ENCODE data around the gene ZNF837. TPM values are rescaled to one million over a fixed set of nuclear protein-coding genes. Genes with fewer than 3 reads are reported as not detected.

Gene ZNF837
- total and polyA plus RNA-seq, 2 of the 4 experiments (the other 2 are of a cell fraction): 0.54 to 1.2 TPM

- TF ChIP-seq SMC3 (IDR thresholded peaks at IDR 0.05; ENCODE audit: low read depth, low read length): 0 out of 2 replicates have a peak, but pooled peaks have one; percentile 0
- no peak for TF ChIP-seq MAFK (IDR thresholded peaks at IDR 0.05; ENCODE audit: low read depth, low read length)
These were observed 18.4 kb downstream of the ZNF837 start, which contains the start of gene ZNF497 (continued) for GRCh38 chr19:58362272-58362994.

GRCh38 chr19:58361900-58362271 lies 18.9 kb downstream of the ZNF837 start:
- in situ Hi-C loops (cut with MboI; ENCODE audit: low sequenced_read_pairs) (no loop called here), intact Hi-C loops (cut with micrococcal nuclease) (no loop called here), dilution Hi-C loops (cut with HindIII; ENCODE audit: low sequenced_read_pairs, unreplicated experiment) (no loop called here)
- peak overlapping the region; percentile 87; the same call in 1 of the 2 replicates for H3K23ac ChIP-seq (ENCODE audit: low read depth, low read length)
- H3K56ac ChIP-seq (ENCODE audit: extremely low read depth, insufficient read depth, low read length): peak overlapping the region; percentile 94
- H3K14ac ChIP-seq (replicated peaks; ENCODE audit: low read depth, low read length): peak overlapping the region; percentile 99
- no peaks in the 10 kb centered on the region for H3K9me3 ChIP-seq (ENCODE audit: control insufficient read depth, insufficient read depth, low read length)
- H3K36me3 ChIP-seq (ENCODE audit: control insufficient read depth, insufficient read depth, low read length): no peaks in the 10 kb centered on the region
- H2BK15ac ChIP-seq (ENCODE audit: low read depth, low read length): no peak overlapping the region; the same call in 2 of the 3 replicates
- H4K91ac ChIP-seq (ENCODE audit: insufficient read depth, low read depth, low read length): peak overlapping the region; percentile 95
- peak overlapping the region; percentile 32 for H2BK120ac ChIP-seq (ENCODE audit: low read depth, low read length)
- no peak overlapping the region for H2BK20ac ChIP-seq (ENCODE audit: low read depth, low read length)
- POLR2A ChIA-PET (ENCODE audit: unreplicated experiment): interaction anchor here (0.9 to 1.3 kb wide), 3 partner anchors 12 to 18 kb away, joined by 3 to 5 read pairs (median 4); no protein-coding TSS in a partner anchor
- peak overlapping the region; percentile 95 for H2AK5ac ChIP-seq (ENCODE audit: low read depth, low read length)
- peaks cover 3% of the 10 kb centered on the region; the same call in 1 of the 2 replicates for H3K9me1 ChIP-seq (ENCODE audit: insufficient read depth, low read length)
- peak overlapping the region; percentile 100 for H2AFZ ChIP-seq (replicated peaks; ENCODE audit: low read length, poor library complexity)
- ATAC-seq (ENCODE audit: low read depth): peak; percentile 24
- peak overlapping the region; percentile 93 for H4K5ac ChIP-seq (ENCODE audit: low read depth, low read length)
- H3K79me1 ChIP-seq (ENCODE audit: low read depth in 1 of 2, low read length in 2 of 2): peaks cover 0 to 3% of the 10 kb centered on the region in 2 experiments; a peak in 2 of 4 replicates
- H4K20me1 ChIP-seq (ENCODE audit: insufficient read depth, low read length): no peaks in the 10 kb centered on the region
- CTCF ChIA-PET: interaction anchor here (0.6 kb wide), 1 partner anchor 34 kb away, joined by 3 read pairs; no protein-coding TSS in a partner anchor
- peak overlapping the region; percentile 80 for H2BK5ac ChIP-seq (ENCODE audit: low read depth, low read length, poor library complexity, severe bottlenecking)
- TF ChIP-seq BHLHE40 (IDR thresholded peaks at IDR 0.05; ENCODE audit: low read depth, low read length) (peak; percentile 46; the same call in 1 of the 2 replicates), RCOR1 (IDR thresholded peaks at IDR 0.05; ENCODE audit: insufficient replicate concordance, low read length) (no peak)
- H3K4me3 ChIP-seq (ENCODE audit: insufficient read depth, low read depth, low read length): peak overlapping the region; percentile 59
- H4K8ac ChIP-seq (ENCODE audit: low read depth in 2 of 2, low read length in 2 of 2): peak overlapping the region; percentile 99
- H2AK9ac ChIP-seq (replicated peaks; ENCODE audit: low read depth, low read length, poor library complexity): peak overlapping the region; percentile 99
- H3K4me1 ChIP-seq (ENCODE audit: control insufficient read depth, insufficient read depth, low read length): peaks cover 5% of the 10 kb centered on the region
- peak overlapping the region; percentile 91 for H3K4ac ChIP-seq (ENCODE audit: low read depth, low read length)
- BruUV-seq (replicated peaks): no TSS peak
- H3K18ac ChIP-seq (ENCODE audit: low read depth, low read length): peak overlapping the region; percentile 55; the same call in 1 of the 2 replicates
- H3K27me3 ChIP-seq (ENCODE audit: control insufficient read depth, insufficient read depth, low read length): peaks cover 4% of the 10 kb centered on the region
- WGBS, 2 experiments (ENCODE audit: extremely low coverage in 2 of 2, insufficient read length in 1 of 2): 0% methylated on average over 9 of the region's 28 CpGs; no CpG with 5 or more reads in 1 of the 2 experiments
- H3K9ac ChIP-seq (ENCODE audit: low read depth, low read length): peak overlapping the region; percentile 88
- DNase-seq: peak; percentile 47
- peak overlapping the region; percentile 83 for H3K4me2 ChIP-seq (ENCODE audit: low read depth, low read length)
- H3K27ac ChIP-seq (ENCODE audit: insufficient read depth, low read length): peak overlapping the region; percentile 88

Measured in IMR-90 (cell line).